Nephron (organoid): Measurements from ENCODE around the gene MTMR1.

Experiments used
- H3K27ac Mint-ChIP-seq, 3 experiments: 2 replicates each; pipeline ENCODE4 v1.8.0; 2020; ENCODE audit warnings: mixed read lengths in 3 of 3, mild to moderate bottlenecking in 2 of 3, moderate library complexity in 1 of 3
- H3K27me3 Mint-ChIP-seq: 2 replicates; pipeline ENCODE4 v1.8.0; 2021; ENCODE audit warnings: low read depth, mild to moderate bottlenecking, moderate library complexity, mixed read lengths
- H3K36me3 Mint-ChIP-seq: 2 replicates; pipeline ENCODE4 v1.8.0; 2020; ENCODE audit warnings: low read depth, mixed read lengths
- H3K4me1 Mint-ChIP-seq: 2 replicates; pipeline ENCODE4 v1.8.0; 2020; ENCODE audit warnings: mixed read lengths
- H3K4me3 Mint-ChIP-seq, 3 experiments: 2 replicates each; pipeline ENCODE4 v1.8.0; 2020; ENCODE audit warnings: mild to moderate bottlenecking in 3 of 3, mixed read lengths in 3 of 3, moderate library complexity in 2 of 3
- H3K9me3 Mint-ChIP-seq: 2 replicates; pipeline ENCODE4 v1.8.0; 2020; ENCODE audit warnings: mixed read lengths
- TF ChIP-seq, protein P1 (sequence below), 3 experiments: fragments of 200-600 bp; sonication (generic); IDR thresholded peaks; one replicate each; pipeline ENCODE4 v1.5.0; 2021; ENCODE audit warnings: antibody characterized with exemption in 3 of 3; ENCODE audit not compliant: unreplicated experiment in 3 of 3

The MTMR1 gene

DNA sequence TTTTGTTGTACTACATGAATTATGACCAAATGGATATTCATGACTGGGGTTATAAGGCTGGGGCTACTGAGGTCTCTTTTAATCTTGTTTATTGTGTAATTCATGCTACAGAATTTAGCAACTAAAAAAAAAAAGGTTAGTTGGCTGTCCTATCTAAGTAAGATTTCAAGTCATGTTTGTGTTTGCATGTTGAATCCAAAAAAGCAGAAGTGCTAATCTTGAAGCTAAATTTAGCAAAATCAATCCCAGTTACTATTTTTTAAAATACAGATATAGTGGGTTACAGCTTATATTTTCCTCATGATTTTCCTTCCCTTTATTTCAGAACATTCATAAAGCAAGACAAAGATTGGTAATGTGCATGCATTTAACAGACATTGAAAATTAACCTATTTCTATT, 19.4 kb downstream of the MTMR1 start:
- TF ChIP-seq, protein P1, sequence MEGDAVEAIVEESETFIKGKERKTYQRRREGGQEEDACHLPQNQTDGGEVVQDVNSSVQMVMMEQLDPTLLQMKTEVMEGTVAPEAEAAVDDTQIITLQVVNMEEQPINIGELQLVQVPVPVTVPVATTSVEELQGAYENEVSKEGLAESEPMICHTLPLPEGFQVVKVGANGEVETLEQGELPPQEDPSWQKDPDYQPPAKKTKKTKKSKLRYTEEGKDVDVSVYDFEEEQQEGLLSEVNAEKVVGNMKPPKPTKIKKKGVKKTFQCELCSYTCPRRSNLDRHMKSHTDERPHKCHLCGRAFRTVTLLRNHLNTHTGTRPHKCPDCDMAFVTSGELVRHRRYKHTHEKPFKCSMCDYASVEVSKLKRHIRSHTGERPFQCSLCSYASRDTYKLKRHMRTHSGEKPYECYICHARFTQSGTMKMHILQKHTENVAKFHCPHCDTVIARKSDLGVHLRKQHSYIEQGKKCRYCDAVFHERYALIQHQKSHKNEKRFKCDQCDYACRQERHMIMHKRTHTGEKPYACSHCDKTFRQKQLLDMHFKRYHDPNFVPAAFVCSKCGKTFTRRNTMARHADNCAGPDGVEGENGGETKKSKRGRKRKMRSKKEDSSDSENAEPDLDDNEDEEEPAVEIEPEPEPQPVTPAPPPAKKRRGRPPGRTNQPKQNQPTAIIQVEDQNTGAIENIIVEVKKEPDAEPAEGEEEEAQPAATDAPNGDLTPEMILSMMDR (IDR thresholded peaks at IDR 0.05; ENCODE audit: unreplicated experiment in 3 of 3) = no peak
- Mint-ChIP-seq H3K36me3 (peaks cover 3% of the 10 kb centered on the region), H3K27me3 (no peaks in the 10 kb centered on the region), H3K27ac (no peak overlapping the region), H3K4me1 (no peaks in the 10 kb centered on the region), H3K9me3 (no peaks in the 10 kb centered on the region), H3K4me3 (no peak overlapping the region)

GRCh38 chrX:150715184-150715583, 22.0 kb downstream of the MTMR1 start:
- no peak overlapping the region for H3K27ac Mint-ChIP-seq
- peaks cover 2% of the 10 kb centered on the region for H3K36me3 Mint-ChIP-seq
- TF ChIP-seq, protein P1 (IDR thresholded peaks at IDR 0.05; ENCODE audit: unreplicated experiment in 3 of 3) = no peak
- no peaks in the 10 kb centered on the region for H3K27me3 Mint-ChIP-seq
- H3K4me1 Mint-ChIP-seq = no peaks in the 10 kb centered on the region
- H3K9me3 Mint-ChIP-seq = no peaks in the 10 kb centered on the region
- no peak overlapping the region for H3K4me3 Mint-ChIP-seq

- peaks cover 3% of the 10 kb centered on the region for H3K27me3 Mint-ChIP-seq
- peaks cover 17% of the 10 kb centered on the region for H3K9me3 Mint-ChIP-seq
- no peak overlapping the region for H3K4me3 Mint-ChIP-seq
- H3K4me1 Mint-ChIP-seq = no peaks in the 10 kb centered on the region
- TF ChIP-seq, protein P1 (IDR thresholded peaks at IDR 0.05; ENCODE audit: unreplicated experiment in 3 of 3) = no peak
- no peak overlapping the region for H3K27ac Mint-ChIP-seq
- H3K36me3 Mint-ChIP-seq = peaks cover 22% of the 10 kb centered on the region
Measured at GRCh38 chrX:150719621-150720020, 26.4 kb downstream of the MTMR1 start.

GRCh38 chrX:150729956-150730355, 36.8 kb downstream of the MTMR1 start:
- Mint-ChIP-seq H3K36me3 (peaks cover 45% of the 10 kb centered on the region), H3K27me3 (no peaks in the 10 kb centered on the region), H3K4me1 (peaks cover 4% of the 10 kb centered on the region), H3K9me3 (peaks cover 12% of the 10 kb centered on the region), H3K4me3 (no peak overlapping the region), H3K27ac (no peak overlapping the region)
- TF ChIP-seq, protein P1 (IDR thresholded peaks at IDR 0.05; ENCODE audit: unreplicated experiment in 3 of 3) = no peak

DNA sequence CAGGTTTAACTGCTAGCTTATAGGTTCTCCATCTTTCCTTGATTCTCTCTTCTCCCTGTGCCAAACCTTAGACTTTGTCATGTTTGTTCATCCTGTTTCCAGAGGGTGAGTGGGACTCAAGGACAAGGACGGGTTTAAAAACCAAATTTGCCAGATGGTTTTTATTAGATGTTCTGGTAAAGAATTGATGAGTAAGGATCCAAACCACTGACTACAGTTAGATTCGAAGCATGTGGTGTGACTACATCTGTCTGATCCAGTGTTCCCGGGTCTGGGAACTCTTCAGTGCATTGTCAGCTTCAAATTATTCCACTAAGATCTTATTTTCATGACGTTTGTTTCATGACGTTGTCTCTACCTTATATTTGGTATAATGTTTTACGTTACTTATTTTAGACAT, 37.5 kb downstream of the MTMR1 start:
- Mint-ChIP-seq H3K27ac (no peak overlapping the region), H3K27me3 (no peaks in the 10 kb centered on the region), H3K4me1 (peaks cover 4% of the 10 kb centered on the region), H3K9me3 (peaks cover 7% of the 10 kb centered on the region), H3K4me3 (no peak overlapping the region), H3K36me3 (peaks cover 42% of the 10 kb centered on the region)
- TF ChIP-seq, protein P1 (IDR thresholded peaks at IDR 0.05; ENCODE audit: unreplicated experiment in 3 of 3) = no peak

DNA sequence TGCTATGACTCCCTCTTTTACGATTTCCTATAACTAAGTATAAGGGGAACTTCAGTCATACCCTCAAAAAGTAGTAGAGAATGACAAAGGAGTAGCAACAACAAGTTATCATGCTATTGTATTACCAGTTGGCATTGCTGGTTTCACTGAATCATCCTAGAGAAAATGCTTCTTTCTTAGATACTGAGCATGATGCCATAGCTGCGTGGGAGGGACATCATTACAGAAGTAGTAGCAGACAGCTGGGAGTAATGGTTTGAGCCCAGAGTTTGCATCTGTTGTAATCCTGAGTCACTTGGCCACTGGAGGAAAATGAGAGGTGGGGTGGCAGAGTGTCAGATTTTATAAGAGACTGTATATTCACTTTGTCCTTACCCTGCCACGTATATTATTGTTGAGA, 38.6 kb downstream of the MTMR1 start:
- Mint-ChIP-seq H3K9me3 (peaks cover 5% of the 10 kb centered on the region), H3K27me3 (no peaks in the 10 kb centered on the region), H3K4me1 (peaks cover 4% of the 10 kb centered on the region), H3K4me3 (no peak overlapping the region), H3K27ac (no peak overlapping the region), H3K36me3 (peaks cover 44% of the 10 kb centered on the region)
- TF ChIP-seq, protein P1 (IDR thresholded peaks at IDR 0.05; ENCODE audit: unreplicated experiment in 3 of 3) = no peak
